H1 (cell line): ENCODE data around the gene PDZRN3. TPM values are rescaled to one million over a fixed set of nuclear protein-coding genes. Genes with fewer than 3 reads are reported as not detected.

Source experiments
- CTCF ChIA-PET: fragments of 300-600 bp; sonication (Branson Sonifier 250); formaldehyde crosslinking; loops from one replicate; lab custom pipeline; 2021; ENCODE audit not compliant: partially characterized antibody; lab: Charles Lee
- POLR2A ChIA-PET: fragments of 300-600 bp; sonication (Branson Sonifier 250); formaldehyde crosslinking; loops from one replicate; lab custom pipeline; 2021; ENCODE audit warnings: inconsistent platforms; ENCODE audit not compliant: partially characterized antibody; lab: Charles Lee
- DNase-seq, 2 experiments: peaks; one replicate each; pipeline versions ENCODE4 v3.0.0 to v3.0.0-alpha.2; 2010 to 2022; ENCODE audit warnings: low spot score in 2 of 2, low read depth in 1 of 2, mixed read lengths in 1 of 2
- FAIRE-seq: peaks from 2 replicates; lab custom pipeline; 2011; peaks lifted over from hg19 to GRCh38; lab: Jason Lieb, UNC
- H2AFZ ChIP-seq: 2 replicates; pipeline ENCODE4 v1.8.1; 2012; ENCODE audit warnings: low read length, inconsistent platforms
- H2AK5ac ChIP-seq: 2 replicates; pipeline ENCODE4 v1.6.1; 2013; ENCODE audit warnings: low read depth, low read length
- H2BK120ac ChIP-seq: replicated peaks from 2 replicates; pipeline ENCODE3; 2013; ENCODE audit warnings: low read depth, low read length, inconsistent platforms
- H2BK12ac ChIP-seq: 2 replicates; pipeline ENCODE4 v1.6.1; 2013; ENCODE audit warnings: low read depth, low read length
- H2BK15ac ChIP-seq: 2 replicates; pipeline ENCODE4 v1.6.1; 2013; ENCODE audit warnings: low read length
- H2BK20ac ChIP-seq: 2 replicates; pipeline ENCODE4 v1.6.1; 2013; ENCODE audit warnings: low read length
- H2BK5ac ChIP-seq: 2 replicates; pipeline ENCODE4 v1.6.1; 2013; ENCODE audit warnings: low read depth, low read length
- H3K14ac ChIP-seq: 2 replicates; pipeline ENCODE4 v1.6.1; 2013; ENCODE audit warnings: inconsistent platforms; ENCODE audit not compliant: insufficient read length
- H3K18ac ChIP-seq: 2 replicates; pipeline ENCODE4 v1.6.1; 2013; ENCODE audit warnings: low read length; ENCODE audit errors: extremely low read depth
- H3K23ac ChIP-seq: 2 replicates; pipeline ENCODE4 v1.6.1; 2013; ENCODE audit warnings: inconsistent platforms; ENCODE audit not compliant: insufficient read length
- H3K23me2 ChIP-seq: 2 replicates; pipeline ENCODE4 v1.6.1; 2013; ENCODE audit warnings: low read depth, low read length
- H3K27ac ChIP-seq: 2 replicates; pipeline ENCODE4 v1.6.1; 2011; ENCODE audit warnings: low read depth, low read length, inconsistent platforms
- H3K27me3 ChIP-seq, 4 experiments: replicated peaks in 1 of 4; 1 replicate in 1 of 4; 2 replicates in 3 of 4; pipeline versions ENCODE4 v1.6.1 to v1.8.1; 2011 to 2013; ENCODE audit warnings: low read length in 3 of 4, mild to moderate bottlenecking in 3 of 4, inconsistent platforms in 2 of 4, mixed read lengths in 2 of 4, moderate library complexity in 1 of 4; ENCODE audit not compliant: control insufficient read depth in 3 of 4, insufficient read depth in 3 of 4; ENCODE audit errors: extremely low read depth in 1 of 4
- H3K36me3 ChIP-seq, 4 experiments: 2 replicates each; pipeline versions ENCODE4 v1.6.1 to v1.8.1; 2011 to 2013; ENCODE audit warnings: mild to moderate bottlenecking in 4 of 4, low read length in 3 of 4, moderate library complexity in 2 of 4, control low read depth in 1 of 4, inconsistent platforms in 1 of 4; ENCODE audit not compliant: insufficient read depth in 4 of 4, control insufficient read depth in 2 of 4
- H3K4ac ChIP-seq: replicated peaks from 2 replicates; pipeline ENCODE3; 2013; ENCODE audit warnings: low read length, low read depth, mixed read lengths, inconsistent platforms; ENCODE audit not compliant: insufficient read length
- H3K4me1 ChIP-seq, 4 experiments: replicated peaks in 1 of 4; 1 replicate in 1 of 4; 2 replicates in 3 of 4; pipeline versions ENCODE4 v1.6.1 to v1.8.1; 2011 to 2013; ENCODE audit warnings: low read length in 3 of 4, inconsistent platforms in 2 of 4, mixed read lengths in 1 of 4; ENCODE audit not compliant: insufficient read depth in 4 of 4, control insufficient read depth in 3 of 4
- H3K4me2 ChIP-seq, 2 experiments: 2 replicates each; pipeline versions ENCODE4 v1.6.1 to v1.8.1; 2011 to 2013; ENCODE audit warnings: low read depth in 2 of 2, low read length in 2 of 2, control low read depth in 1 of 2, inconsistent platforms in 1 of 2, mild to moderate bottlenecking in 1 of 2; ENCODE audit not compliant: insufficient read depth in 1 of 2
- H3K4me3 ChIP-seq, 4 experiments: fragments of 200-600, 300-600 bp in 1 of 4; sonication (generic), shearing (Covaris generic), sonication (Bioruptor Twin) in 1 of 4; 2 replicates each; pipeline versions ENCODE4 v1.5.1 to v1.8.1; 2011 to 2016; ENCODE audit warnings: low read length in 4 of 4, low read depth in 3 of 4, control low read depth in 2 of 4, inconsistent platforms in 2 of 4, mild to moderate bottlenecking in 2 of 4, mixed read lengths in 1 of 4, moderate library complexity in 1 of 4; ENCODE audit not compliant: insufficient read depth in 2 of 4; ENCODE audit errors: extremely low read depth in 1 of 4
- H3K56ac ChIP-seq: replicated peaks from 2 replicates; pipeline ENCODE3; 2013; ENCODE audit warnings: low read depth, mild to moderate bottlenecking, mixed read lengths, low read length, inconsistent platforms; ENCODE audit not compliant: insufficient read length
- H3K79me1 ChIP-seq: 2 replicates; pipeline ENCODE4 v1.6.1; 2013; ENCODE audit warnings: low read depth, low read length, control low read depth
- H3K79me2 ChIP-seq, 2 experiments: 2 replicates each; pipeline versions ENCODE4 v1.6.1 to v1.8.1; 2012 to 2013; ENCODE audit warnings: low read length in 2 of 2, mild to moderate bottlenecking in 2 of 2, inconsistent platforms in 1 of 2; ENCODE audit not compliant: insufficient read depth in 2 of 2, control insufficient read depth in 1 of 2
- H3K9ac ChIP-seq, 4 experiments: replicated peaks in 1 of 4; 1 replicate in 1 of 4; 2 replicates in 3 of 4; pipeline versions ENCODE4 v1.6.1 to v1.8.1; 2011 to 2013; ENCODE audit warnings: low read depth in 3 of 4, low read length in 3 of 4, control low read depth in 2 of 4, mild to moderate bottlenecking in 2 of 4, moderate library complexity in 2 of 4, inconsistent platforms in 1 of 4; ENCODE audit errors: extremely low read depth in 1 of 4
- H3K9me3 ChIP-seq, 2 experiments: 2 replicates each; pipeline versions ENCODE4 v1.6.1 to v1.8.1; 2012 to 2013; ENCODE audit warnings: mild to moderate bottlenecking in 2 of 2, moderate library complexity in 2 of 2, control low read depth in 1 of 2, inconsistent platforms in 1 of 2, low read depth in 1 of 2, low read length in 1 of 2, mixed read lengths in 1 of 2; ENCODE audit not compliant: insufficient read depth in 2 of 2
- H4K20me1 ChIP-seq, 2 experiments: replicated peaks in 1 of 2; 2 replicates each; pipeline versions ENCODE3 to v1.8.1; 2011 to 2013; ENCODE audit warnings: inconsistent platforms in 2 of 2, low read length in 2 of 2, mild to moderate bottlenecking in 1 of 2; ENCODE audit not compliant: insufficient read depth in 2 of 2, control insufficient read depth in 1 of 2
- H4K5ac ChIP-seq: 2 replicates; pipeline ENCODE4 v1.6.1; 2013; ENCODE audit warnings: low read length, low read depth, mixed read lengths, inconsistent platforms; ENCODE audit not compliant: insufficient read length
- H4K8ac ChIP-seq: 2 replicates; pipeline ENCODE4 v1.8.0; 2013; ENCODE audit warnings: mild to moderate bottlenecking, moderate library complexity, low read length, inconsistent platforms; ENCODE audit not compliant: insufficient read depth; ENCODE audit errors: extremely low read depth
- H4K91ac ChIP-seq: replicated peaks from 2 replicates; pipeline ENCODE3; 2013; ENCODE audit warnings: low read length, mixed read lengths, inconsistent platforms; ENCODE audit not compliant: insufficient read length
- CHD2 ChIP-seq: IDR thresholded peaks from 2 replicates; pipeline ENCODE4 v1.6.1; 2012; ENCODE audit warnings: low read length, improper control_type of control experiment
- CTBP2 ChIP-seq: IDR thresholded peaks from 2 replicates; pipeline ENCODE4 v1.7.0; 2011; ENCODE audit warnings: borderline replicate concordance, mild to moderate bottlenecking, moderate library complexity, mixed read lengths, low read length; ENCODE audit not compliant: insufficient read depth, insufficient read length
- EP300 ChIP-seq, 2 experiments: IDR thresholded peaks; 1 replicate in 1 of 2; 2 replicates in 1 of 2; pipeline ENCODE4 v1.6.1; 2011 to 2012; ENCODE audit warnings: low read depth in 2 of 2, low read length in 2 of 2, mild to moderate bottlenecking in 2 of 2, borderline replicate concordance in 1 of 2, inconsistent platforms in 1 of 2, moderate library complexity in 1 of 2
- GABPA ChIP-seq: IDR thresholded peaks from 2 replicates; pipeline ENCODE4 v1.6.1; 2011; ENCODE audit warnings: mild to moderate bottlenecking, low read length, moderate library complexity, borderline replicate concordance; ENCODE audit not compliant: insufficient read depth
- JUND ChIP-seq: IDR thresholded peaks from 2 replicates; pipeline ENCODE4 v1.6.1; 2011; ENCODE audit warnings: mild to moderate bottlenecking, improper control_type of control experiment, low read length
- KDM1A ChIP-seq: fragments of 200-600, 300-600 bp; sonication (generic); IDR thresholded peaks from 2 replicates; pipeline ENCODE4 v1.7.1; 2016; ENCODE audit warnings: mild to moderate bottlenecking, low read length, borderline replicate concordance
- KDM5A ChIP-seq: fragments of 200-600 bp; IDR thresholded peaks from 2 replicates; pipeline ENCODE4 v1.7.1; 2012; ENCODE audit warnings: mild to moderate bottlenecking, low read length, inconsistent platforms, mixed read lengths
- MAFK ChIP-seq: IDR thresholded peaks from 2 replicates; pipeline ENCODE4 v1.6.1; 2012; ENCODE audit warnings: low read depth, mild to moderate bottlenecking, improper control_type of control experiment, low read length
- SIRT6 ChIP-seq: IDR thresholded peaks from one replicate; pipeline ENCODE4 v1.7.1; 2012; ENCODE audit warnings: low read length, inconsistent platforms
- TAF1 ChIP-seq: IDR thresholded peaks from 2 replicates; pipeline ENCODE4 v1.6.1; 2011; ENCODE audit warnings: mild to moderate bottlenecking, low read depth, low read length
- TEAD4 ChIP-seq: IDR thresholded peaks from 2 replicates; pipeline ENCODE4 v1.6.1; 2012; ENCODE audit warnings: low read depth, low read length, inconsistent platforms, mixed read lengths
- WGBS, 2 experiments: shearing (Covaris generic) in 1 of 2; methylation state at CpG; one replicate each; pipeline versions ENCODE4 v1.1.6 to v1.1.7; 2013 to 2015; ENCODE audit warnings: low lambda C conversion rate in 2 of 2, mixed read lengths in 2 of 2, inconsistent platforms in 1 of 2, low coverage in 1 of 2, missing lambda C conversion rate in 1 of 2; ENCODE audit not compliant: insufficient replicate concordance in 2 of 2, insufficient coverage in 1 of 2, insufficient read length in 1 of 2; ENCODE audit errors: extremely low coverage in 1 of 2, missing lambda C conversion rate in 1 of 2; 5-methylcytosine and 5-hydroxymethylcytosine counted together
- polyA plus RNA-seq, 7 experiments: library from polyadenylated mRNA; depleted of rRNA in 3 of 7; stranded (reverse) in 5 of 7; unstranded in 2 of 7; fragments of >200 nt in 5 of 7; fragments of 200-250 nt in 2 of 7; gene quantifications; 1 replicate in 5 of 7; 2 replicates in 1 of 7; 4 replicates in 1 of 7; pipeline versions ENCODE4 v1.2.1 to v1.2.3, GENCODE V29; 2011 to 2013; ENCODE audit warnings: missing spikeins in 2 of 7, mixed read lengths in 2 of 7
- total RNA-seq: library from RNA; stranded (reverse); fragmentation: NEBNext Ultra II Directional; extraction: Animal tissue kit (Norgen Biotek cat#: 25700); gene quantifications from 2 replicates; pipeline ENCODE4 v1.2.1, GENCODE V29; 2021
- TF ChIP-seq, protein P1 (sequence below): IDR thresholded peaks from 2 replicates; pipeline ENCODE4 v1.6.1; 2011; ENCODE audit warnings: low read length, improper control_type of control experiment

Gene PDZRN3
- total and polyA plus RNA-seq, 2 of the 8 experiments (the other 6 are each of a cell fraction or from before 2014, with no cell fraction given): 4.2 to 20.5 TPM

DNA sequence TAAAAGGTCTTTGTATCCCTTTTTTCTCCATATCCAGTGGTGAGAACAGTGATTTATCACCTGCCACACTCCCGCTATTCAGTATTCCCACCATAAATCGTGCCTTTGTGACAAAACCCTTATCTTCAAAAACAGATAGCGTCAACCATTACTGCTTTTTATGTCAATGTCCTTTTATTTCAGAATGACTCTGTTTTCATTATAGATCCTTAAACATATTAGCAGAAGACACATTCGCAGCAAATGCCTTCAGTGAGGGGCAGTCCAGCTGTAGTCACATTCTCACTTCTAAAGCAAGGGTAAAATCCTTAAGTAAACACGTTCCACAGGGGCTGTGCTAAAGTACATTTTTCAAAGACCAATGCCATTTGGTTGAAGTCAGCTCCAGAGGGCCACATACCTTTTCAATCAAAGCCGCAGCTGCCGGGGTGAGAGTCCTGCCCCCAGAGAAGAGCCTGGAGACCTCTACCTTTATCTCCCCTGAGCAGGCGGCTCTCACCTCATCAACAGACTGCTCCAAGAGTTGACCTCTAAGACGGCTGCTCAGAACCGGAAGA, 53.4 kb downstream of the PDZRN3 start:
- no peak overlapping the region for H2AFZ ChIP-seq
- H3K18ac ChIP-seq: no peak overlapping the region
- no peak overlapping the region for H4K91ac ChIP-seq
- no peak overlapping the region for H3K4me2 ChIP-seq
- H3K14ac ChIP-seq: no peak overlapping the region
- no peak overlapping the region for H3K56ac ChIP-seq
- no peak overlapping the region for H2BK12ac ChIP-seq
- ChIA-PET POLR2A (no interaction called here), CTCF (no interaction called here)
- H3K27ac ChIP-seq: no peak overlapping the region
- no peaks in the 10 kb centered on the region; a peak in 1 of 4 replicates for H3K79me2 ChIP-seq
- 95% methylated on average over 10 of the region's 10 CpGs; no CpG with 5 or more reads in 1 of the 2 experiments for WGBS, 2 experiments
- no peak overlapping the region for H2BK120ac ChIP-seq
- H3K9me3 ChIP-seq: no peaks in the 10 kb centered on the region
- no peak overlapping the region for H3K23ac ChIP-seq
- no peak overlapping the region for H3K4ac ChIP-seq
- no peaks in the 10 kb centered on the region for H3K23me2 ChIP-seq
- no peak overlapping the region for H2AK5ac ChIP-seq
- H2BK15ac ChIP-seq: no peak overlapping the region
- H3K79me1 ChIP-seq: no peaks in the 10 kb centered on the region
- no peaks in the 10 kb centered on the region for H3K27me3 ChIP-seq
- no peak overlapping the region for H3K9ac ChIP-seq
- DNase-seq (no peak), FAIRE-seq (no peak)
- H2BK20ac ChIP-seq: no peak overlapping the region
- H4K8ac ChIP-seq: no peak overlapping the region; the same call in 1 of the 2 replicates
- H2BK5ac ChIP-seq: no peak overlapping the region
- H3K4me1 ChIP-seq: no peaks in the 10 kb centered on the region
- no peak overlapping the region for H3K4me3 ChIP-seq
- H4K5ac ChIP-seq: no peak overlapping the region
- no peaks in the 10 kb centered on the region for H3K36me3 ChIP-seq
- peaks cover 0 to 2% of the 10 kb centered on the region in 2 experiments for H4K20me1 ChIP-seq
- TF ChIP-seq, protein P1, sequence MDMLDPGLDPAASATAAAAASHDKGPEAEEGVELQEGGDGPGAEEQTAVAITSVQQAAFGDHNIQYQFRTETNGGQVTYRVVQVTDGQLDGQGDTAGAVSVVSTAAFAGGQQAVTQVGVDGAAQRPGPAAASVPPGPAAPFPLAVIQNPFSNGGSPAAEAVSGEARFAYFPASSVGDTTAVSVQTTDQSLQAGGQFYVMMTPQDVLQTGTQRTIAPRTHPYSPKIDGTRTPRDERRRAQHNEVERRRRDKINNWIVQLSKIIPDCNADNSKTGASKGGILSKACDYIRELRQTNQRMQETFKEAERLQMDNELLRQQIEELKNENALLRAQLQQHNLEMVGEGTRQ: no peak
- no peak for TF ChIP-seq TAF1
- no peak for TF ChIP-seq TEAD4
- TF ChIP-seq CTBP2: no peak
- no peak for TF ChIP-seq CHD2
- no peak for TF ChIP-seq EP300 (IDR thresholded peaks at IDR 0.05; ENCODE audit: borderline replicate concordance in 1 of 2, low read depth in 2 of 2, low read length in 2 of 2)
- no peak for TF ChIP-seq GABPA
- no peak for TF ChIP-seq JUND
- no peak for TF ChIP-seq MAFK
- no peak for TF ChIP-seq KDM1A
- TF ChIP-seq SIRT6: no peak
- no peak for TF ChIP-seq KDM5A
